Nephron (organoid): ENCODE measurements around the gene INO80B.
A peak's percentile ranks its signal among the peaks of the same experiment; 100 is the strongest.

Experiments used
- H3K27ac Mint-ChIP-seq, 3 experiments: 2 replicates each; pipeline ENCODE4 v1.8.0; 2020; ENCODE audit warnings: mixed read lengths in 3 of 3, mild to moderate bottlenecking in 2 of 3, moderate library complexity in 1 of 3
- H3K27me3 Mint-ChIP-seq: 2 replicates; pipeline ENCODE4 v1.8.0; 2021; ENCODE audit warnings: low read depth, mild to moderate bottlenecking, moderate library complexity, mixed read lengths
- H3K36me3 Mint-ChIP-seq: 2 replicates; pipeline ENCODE4 v1.8.0; 2020; ENCODE audit warnings: low read depth, mixed read lengths
- H3K4me1 Mint-ChIP-seq: 2 replicates; pipeline ENCODE4 v1.8.0; 2020; ENCODE audit warnings: mixed read lengths
- H3K4me3 Mint-ChIP-seq, 3 experiments: 2 replicates each; pipeline ENCODE4 v1.8.0; 2020; ENCODE audit warnings: mild to moderate bottlenecking in 3 of 3, mixed read lengths in 3 of 3, moderate library complexity in 2 of 3
- H3K9me3 Mint-ChIP-seq: 2 replicates; pipeline ENCODE4 v1.8.0; 2020; ENCODE audit warnings: mixed read lengths
- CTCF ChIP-seq, 3 experiments: fragments of 200-600 bp; sonication (generic); IDR thresholded peaks; one replicate each; pipeline ENCODE4 v1.5.0; 2021; ENCODE audit warnings: antibody characterized with exemption in 3 of 3; ENCODE audit not compliant: unreplicated experiment in 3 of 3

INO80B gene

GRCh38 chr2:74505448-74506246 lies 50.8 kb downstream of the INO80B start:
- H3K27ac Mint-ChIP-seq, result no peak overlapping the region
- H3K4me3 Mint-ChIP-seq, result peak overlapping the region; percentile 77 to 99 (median 81)
- H3K36me3 Mint-ChIP-seq, result peaks cover 31% of the 10 kb centered on the region

GRCh38 chr2:74507145-74507925 lies 52.4 kb downstream of the INO80B start, which contains the start of gene PCGF1:
TSS of gene PCGF1 (minus strand) at chr2:74507695. CDS start at chr2:74507668, 27 bp downstream.
- Mint-ChIP-seq H3K36me3 (peaks cover 31% of the 10 kb centered on the region), H3K27me3 (peaks cover 95% of the 10 kb centered on the region), H3K27ac (peak within 1 kb of the TSS; percentile 100), H3K9me3 (no peaks in the 10 kb centered on the region), H3K4me3 (peak within 1 kb of the TSS; percentile 98 to 100 (median 99)), H3K4me1 (peaks cover 38% of the 10 kb centered on the region)
- peak; percentile 50 to 60 (median 58) for TF ChIP-seq CTCF (IDR thresholded peaks at IDR 0.05; ENCODE audit: unreplicated experiment in 3 of 3)

More at GRCh38 chr2:74505448-74506246, 50.8 kb downstream of the INO80B start:
- no peak for TF ChIP-seq CTCF (IDR thresholded peaks at IDR 0.05; ENCODE audit: unreplicated experiment in 3 of 3)
- Mint-ChIP-seq H3K4me1 (peaks cover 55% of the 10 kb centered on the region), H3K27me3 (peaks cover 95% of the 10 kb centered on the region), H3K9me3 (no peaks in the 10 kb centered on the region)
